ENCODE results near the gene FAM200C.

GRCh38 chr5:160432787-160433186 lies 32.9 kb upstream of the FAM200C start:
- no peak for TF ChIP-seq SRSF1 (IDR thresholded peaks at IDR 0.05; ENCODE audit: low read depth, low read length)
- TF ChIP-seq RBM22 (IDR thresholded peaks at IDR 0.05; ENCODE audit: low read depth, low read length, poor library complexity, severe bottlenecking) = no peak
- TF ChIP-seq POLR2A (conservative IDR thresholded peaks at IDR 0.05) = no peak

All from K562 (cell line).